H9 (cell line): ENCODE results near the gene KNSTRN. TPM values are rescaled to one million over a fixed set of nuclear protein-coding genes. Genes with fewer than 3 reads are reported as not detected.
A peak's percentile ranks its signal among the peaks of the same experiment; 100 is the strongest.

Source experiments
- DNase-seq: peaks from one replicate; pipeline ENCODE4 v3.0.0-alpha.2; 2017
- H2AFZ ChIP-seq: one replicate; pipeline ENCODE4 v1.6.1; 2013; ENCODE audit warnings: mild to moderate bottlenecking, low read length, control low read depth, moderate library complexity
- H2AK5ac ChIP-seq: 2 replicates; pipeline ENCODE4 v1.6.1; 2013; ENCODE audit warnings: low read length, control low read depth, mixed read lengths; ENCODE audit not compliant: insufficient read length
- H2BK120ac ChIP-seq: one replicate; pipeline ENCODE4 v1.6.1; 2013; ENCODE audit warnings: low read depth, mild to moderate bottlenecking, low read length, control low read depth, inconsistent platforms; ENCODE audit not compliant: poor library complexity, severe bottlenecking
- H2BK12ac ChIP-seq: 2 replicates; pipeline ENCODE4 v1.6.1; 2013; ENCODE audit warnings: low read length, control low read depth, mixed read lengths, low read depth; ENCODE audit not compliant: insufficient read length
- H2BK15ac ChIP-seq: 2 replicates; pipeline ENCODE4 v1.6.1; 2013; ENCODE audit warnings: low read depth, low read length, control low read depth
- H2BK20ac ChIP-seq: one replicate; pipeline ENCODE4 v1.6.1; 2013; ENCODE audit warnings: low read depth, mild to moderate bottlenecking, low read length, control low read depth, inconsistent platforms; ENCODE audit not compliant: poor library complexity, severe bottlenecking
- H2BK5ac ChIP-seq: 2 replicates; pipeline ENCODE4 v1.6.1; 2013; ENCODE audit warnings: low read length, control low read depth, mixed read lengths; ENCODE audit not compliant: insufficient read length
- H3K14ac ChIP-seq: 2 replicates; pipeline ENCODE4 v1.6.1; 2013; ENCODE audit warnings: low read length, control low read depth; ENCODE audit not compliant: insufficient read depth
- H3K18ac ChIP-seq: 2 replicates; pipeline ENCODE4 v1.6.1; 2013; ENCODE audit warnings: low read depth, mild to moderate bottlenecking, mixed read lengths, low read length, control low read depth; ENCODE audit not compliant: insufficient read length
- H3K23ac ChIP-seq: 2 replicates; pipeline ENCODE4 v1.6.1; 2013; ENCODE audit warnings: low read length, control low read depth, mixed read lengths, low read depth; ENCODE audit not compliant: insufficient read length
- H3K23me2 ChIP-seq: 2 replicates; pipeline ENCODE4 v1.6.1; 2013; ENCODE audit warnings: low read depth, mild to moderate bottlenecking, mixed read lengths, low read length, control low read depth; ENCODE audit not compliant: insufficient read length, poor library complexity, severe bottlenecking
- H3K27ac ChIP-seq: 2 replicates; pipeline ENCODE4 v1.5.1; 2013; ENCODE audit warnings: low read length, control low read depth, mixed read lengths, low read depth; ENCODE audit not compliant: insufficient read length
- H3K27me3 ChIP-seq: 2 replicates; pipeline ENCODE4 v1.6.1; 2013; ENCODE audit warnings: low read length, control low read depth, inconsistent platforms; ENCODE audit not compliant: insufficient read depth
- H3K4ac ChIP-seq: 2 replicates; pipeline ENCODE4 v1.6.1; 2013; ENCODE audit warnings: low read depth, mild to moderate bottlenecking, control low read depth, inconsistent platforms, low read length, moderate library complexity
- H3K4me1 ChIP-seq: 2 replicates; pipeline ENCODE4 v1.6.1; 2013; ENCODE audit warnings: low read length, control low read depth, inconsistent platforms; ENCODE audit not compliant: insufficient read depth
- H3K4me2 ChIP-seq: 2 replicates; pipeline ENCODE4 v1.6.1; 2013; ENCODE audit warnings: low read length, control low read depth, mixed read lengths; ENCODE audit not compliant: insufficient read length, insufficient read depth
- H3K56ac ChIP-seq: 2 replicates; pipeline ENCODE4 v1.6.1; 2013; ENCODE audit warnings: low read depth, mild to moderate bottlenecking, mixed read lengths, low read length, control low read depth; ENCODE audit not compliant: insufficient read length
- H3K79me1 ChIP-seq: 2 replicates; pipeline ENCODE4 v1.6.1; 2013; ENCODE audit warnings: low read depth, mild to moderate bottlenecking, moderate library complexity, low read length, control low read depth, inconsistent platforms; ENCODE audit not compliant: insufficient read depth, poor library complexity, severe bottlenecking
- H3K79me2 ChIP-seq: 2 replicates; pipeline ENCODE4 v1.6.1; 2013; ENCODE audit warnings: low read length, control low read depth, inconsistent platforms; ENCODE audit not compliant: insufficient read depth
- H3K9ac ChIP-seq: 2 replicates; pipeline ENCODE4 v1.6.1; 2013; ENCODE audit warnings: low read length, control low read depth, mixed read lengths; ENCODE audit not compliant: insufficient read length; ENCODE audit errors: extremely low read depth
- H3K9me3 ChIP-seq: one replicate; pipeline ENCODE4 v1.6.1; 2013; ENCODE audit warnings: low read depth, low read length, inconsistent platforms; ENCODE audit not compliant: control insufficient read depth
- H3T11ph ChIP-seq: one replicate; pipeline ENCODE4 v1.6.1; 2013; ENCODE audit warnings: mild to moderate bottlenecking, low read length, control low read depth, inconsistent platforms
- H4K20me1 ChIP-seq: one replicate; pipeline ENCODE4 v1.6.1; 2013; ENCODE audit not compliant: control insufficient read depth, insufficient read length, insufficient read depth
- H4K5ac ChIP-seq: 2 replicates; pipeline ENCODE4 v1.6.1; 2013; ENCODE audit warnings: low read depth, mild to moderate bottlenecking, mixed read lengths, low read length, control low read depth; ENCODE audit not compliant: insufficient read length
- H4K8ac ChIP-seq: replicated peaks from 2 replicates; pipeline ENCODE4 v1.6.1; 2013; ENCODE audit warnings: low read length, control low read depth, mixed read lengths, low read depth; ENCODE audit not compliant: insufficient read length
- H4K91ac ChIP-seq: 2 replicates; pipeline ENCODE4 v1.6.1; 2013; ENCODE audit warnings: low read depth, mild to moderate bottlenecking, moderate library complexity, mixed read lengths, low read length, control low read depth; ENCODE audit not compliant: insufficient read length
- H3K27ac Mint-ChIP-seq, 3 experiments: 2 replicates in 2 of 3; 3 replicates in 1 of 3; pipeline ENCODE4 v1.8.0; 2020 to 2021; ENCODE audit warnings: mixed read lengths in 3 of 3, mild to moderate bottlenecking in 1 of 3, moderate library complexity in 1 of 3
- H3K27me3 Mint-ChIP-seq: 2 replicates; pipeline ENCODE4 v1.8.0; 2021; ENCODE audit warnings: low read depth, mild to moderate bottlenecking, moderate library complexity, mixed read lengths
- H3K36me3 Mint-ChIP-seq, 3 experiments: 2 replicates in 2 of 3; 3 replicates in 1 of 3; pipeline ENCODE4 v1.8.0; 2020 to 2021; ENCODE audit warnings: low read depth in 3 of 3, mixed read lengths in 3 of 3; ENCODE audit not compliant: insufficient read depth in 1 of 3
- H3K4me1 Mint-ChIP-seq, 2 experiments: 2 replicates each; pipeline ENCODE4 v1.8.0; 2020; ENCODE audit warnings: mixed read lengths in 2 of 2
- H3K4me3 Mint-ChIP-seq, 2 experiments: 2 replicates in 1 of 2; 3 replicates in 1 of 2; pipeline ENCODE4 v1.8.0; 2020 to 2021; ENCODE audit warnings: mild to moderate bottlenecking in 2 of 2, mixed read lengths in 2 of 2, moderate library complexity in 1 of 2
- H3K9me3 Mint-ChIP-seq, 2 experiments: 2 replicates in 1 of 2; 3 replicates in 1 of 2; pipeline ENCODE4 v1.8.0; 2020; ENCODE audit warnings: mild to moderate bottlenecking in 2 of 2, mixed read lengths in 2 of 2, moderate library complexity in 1 of 2
- WGBS: extraction: QIAGEN DNeasy Blood & Tissue Kit; methylation state at CpG from one replicate; pipeline ENCODE4 v1.1.7; 2013; ENCODE audit warnings: missing lambda C conversion rate, low lambda C conversion rate, mixed read lengths; ENCODE audit not compliant: insufficient read length; ENCODE audit errors: extremely low coverage; 5-methylcytosine and 5-hydroxymethylcytosine counted together
- total RNA-seq: library from RNA; stranded (reverse); gene quantifications from 2 replicates; pipeline ENCODE4 v1.2.1, GENCODE V29; 2021
- TF ChIP-seq, protein P1 (sequence below): fragments of 200-600 bp; sonication (generic); conservative IDR thresholded peaks from 3 replicates; pipeline ENCODE4 v1.8.0; 2021; ENCODE audit warnings: antibody characterized with exemption, mild to moderate bottlenecking

The KNSTRN gene
- total RNA-seq, 1 experiment from 2014 or later = 53.9 TPM

- peaks cover 25 to 33% of the 10 kb centered on the region in 2 experiments for H3K4me1 Mint-ChIP-seq
- DNase-seq = peak; percentile 91
- Histone ChIP-seq H3K56ac (no peak within 1 kb of the TSS), H4K20me1 (no peaks in the 10 kb centered on the region), H3K79me2 (no peaks in the 10 kb centered on the region), H3K27ac (no peak within 1 kb of the TSS), H3K9me3 (no peaks in the 10 kb centered on the region), H3K4me1 (no peaks in the 10 kb centered on the region; the same call in 1 of the 2 replicates), H3K23me2 (peaks cover 8% of the 10 kb centered on the region), H3K4me2 (peak within 1 kb of the TSS; percentile 59), H3K4ac (no peak within 1 kb of the TSS), H3K9ac (no peak within 1 kb of the TSS), H3K79me1 (no peaks in the 10 kb centered on the region), H2BK5ac (no peak within 1 kb of the TSS), H2AK5ac (no peak within 1 kb of the TSS), H2AFZ (no peak within 1 kb of the TSS), H3K18ac (no peak within 1 kb of the TSS), H4K8ac (no peak within 1 kb of the TSS), H2BK20ac (no peak within 1 kb of the TSS), H3K14ac (no peak within 1 kb of the TSS; the same call in 1 of the 2 replicates), H4K91ac (no peak within 1 kb of the TSS), H2BK15ac (no peak within 1 kb of the TSS), H3T11ph (no peak within 1 kb of the TSS), H3K23ac (no peak within 1 kb of the TSS), H3K27me3 (peaks cover 3% of the 10 kb centered on the region), H2BK120ac (no peak within 1 kb of the TSS), H4K5ac (no peak within 1 kb of the TSS), H2BK12ac (no peak within 1 kb of the TSS)
- H3K36me3 Mint-ChIP-seq = no peaks in the 10 kb centered on the region; a peak in 1 of 7 replicates
- H3K27ac Mint-ChIP-seq = no peak within 1 kb of the TSS
- WGBS = no CpG with 5 or more reads among the region's 82 CpGs
- peaks cover 51% of the 10 kb centered on the region for H3K27me3 Mint-ChIP-seq
- TF ChIP-seq, protein P1, sequence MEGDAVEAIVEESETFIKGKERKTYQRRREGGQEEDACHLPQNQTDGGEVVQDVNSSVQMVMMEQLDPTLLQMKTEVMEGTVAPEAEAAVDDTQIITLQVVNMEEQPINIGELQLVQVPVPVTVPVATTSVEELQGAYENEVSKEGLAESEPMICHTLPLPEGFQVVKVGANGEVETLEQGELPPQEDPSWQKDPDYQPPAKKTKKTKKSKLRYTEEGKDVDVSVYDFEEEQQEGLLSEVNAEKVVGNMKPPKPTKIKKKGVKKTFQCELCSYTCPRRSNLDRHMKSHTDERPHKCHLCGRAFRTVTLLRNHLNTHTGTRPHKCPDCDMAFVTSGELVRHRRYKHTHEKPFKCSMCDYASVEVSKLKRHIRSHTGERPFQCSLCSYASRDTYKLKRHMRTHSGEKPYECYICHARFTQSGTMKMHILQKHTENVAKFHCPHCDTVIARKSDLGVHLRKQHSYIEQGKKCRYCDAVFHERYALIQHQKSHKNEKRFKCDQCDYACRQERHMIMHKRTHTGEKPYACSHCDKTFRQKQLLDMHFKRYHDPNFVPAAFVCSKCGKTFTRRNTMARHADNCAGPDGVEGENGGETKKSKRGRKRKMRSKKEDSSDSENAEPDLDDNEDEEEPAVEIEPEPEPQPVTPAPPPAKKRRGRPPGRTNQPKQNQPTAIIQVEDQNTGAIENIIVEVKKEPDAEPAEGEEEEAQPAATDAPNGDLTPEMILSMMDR = no peak
- no peaks in the 10 kb centered on the region for H3K9me3 Mint-ChIP-seq
- H3K4me3 Mint-ChIP-seq = peak within 1 kb of the TSS; percentile 74 to 84
Measured at GRCh38 chr15:40357723-40358470, 24.6 kb upstream of the KNSTRN start, which contains the start of gene DISP2. Gene DISP2 (plus strand): TSS chr15:40358219. CDS start chr15:40358322, 103 bp downstream.
